ENCODE measurements around the gene TULP1. TPM values are rescaled to one million over a fixed set of nuclear protein-coding genes. Genes with fewer than 3 reads are reported as not detected.

Gene TULP1
- total and polyA plus RNA-seq, 11 donors: 0.15 TPM; not detected in 10

DNA sequence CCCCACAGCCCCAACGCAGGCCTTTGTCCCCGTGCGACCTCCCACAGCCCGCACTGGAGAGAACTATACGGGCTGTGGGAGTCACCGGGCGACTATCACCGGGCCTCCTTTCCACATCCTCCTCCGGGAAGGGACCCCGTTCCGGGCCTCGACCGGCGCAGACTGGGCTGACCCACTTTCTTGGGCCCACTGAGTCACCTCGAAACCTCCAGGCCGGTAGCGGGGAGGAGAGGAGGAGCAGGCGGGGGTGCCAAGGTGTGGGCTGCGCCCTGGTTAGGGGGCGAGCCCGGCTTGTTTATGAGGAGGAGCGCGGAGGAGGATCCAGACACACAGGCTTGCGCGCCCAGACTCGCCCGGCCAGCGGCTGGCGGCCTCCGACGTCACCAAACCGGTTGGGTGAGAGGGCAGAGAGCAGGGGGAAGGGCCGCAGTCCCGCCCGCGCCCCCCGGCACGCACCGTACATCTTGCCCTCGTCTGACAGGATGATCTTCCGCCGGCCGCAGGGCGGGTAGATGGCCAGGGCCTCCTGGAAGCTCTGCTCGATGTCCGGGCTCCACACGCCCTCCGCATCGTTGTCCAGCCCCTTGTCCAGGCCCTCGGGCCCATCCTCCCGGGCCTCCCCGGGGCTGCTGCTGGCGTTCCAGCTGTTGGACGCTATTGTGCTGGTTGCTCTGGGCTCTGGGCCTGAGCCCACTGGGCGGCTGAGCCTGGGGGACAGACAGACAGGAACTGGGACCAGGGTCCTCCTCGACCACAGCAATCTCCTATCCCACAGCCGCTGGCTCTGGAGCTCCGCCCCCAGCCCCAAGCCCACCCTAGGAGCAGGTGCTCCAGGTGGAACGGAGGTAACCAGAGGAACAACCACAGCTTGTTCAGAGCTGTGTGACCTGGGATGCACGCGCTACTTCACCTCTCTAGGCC lies 26.4 kb downstream of the TULP1 start:
- Histone ChIP-seq H3K4me3 (peak overlapping the region in 9 of 12 donors; percentile 15 to 55 (median 34)), H3K36me3 (peaks cover 0 to 26% (median 3%) of the 10 kb centered on the region in 9 donors), H3K27me3 (no peaks in the 10 kb centered on the region), H3K4me1 (peaks cover 0 to 60% (median 34%) of the 10 kb centered on the region in 12 donors), H3K27ac (peak overlapping the region; percentile 8 to 100 (median 66)), H3K9me3 (no peaks in the 10 kb centered on the region)
- intact Hi-C loops (cut with DNase I): no loop called here
- 51 to 72% (median 61%) methylated on average over 42 to 61 of the region's 61 CpGs for WGBS, 4 donors
- ATAC-seq: peak in 2 of 4 donors; percentile 2 to 20
- peak in 2 of 5 donors; percentile 58 to 74 for DNase-seq
- TF ChIP-seq, protein P1, sequence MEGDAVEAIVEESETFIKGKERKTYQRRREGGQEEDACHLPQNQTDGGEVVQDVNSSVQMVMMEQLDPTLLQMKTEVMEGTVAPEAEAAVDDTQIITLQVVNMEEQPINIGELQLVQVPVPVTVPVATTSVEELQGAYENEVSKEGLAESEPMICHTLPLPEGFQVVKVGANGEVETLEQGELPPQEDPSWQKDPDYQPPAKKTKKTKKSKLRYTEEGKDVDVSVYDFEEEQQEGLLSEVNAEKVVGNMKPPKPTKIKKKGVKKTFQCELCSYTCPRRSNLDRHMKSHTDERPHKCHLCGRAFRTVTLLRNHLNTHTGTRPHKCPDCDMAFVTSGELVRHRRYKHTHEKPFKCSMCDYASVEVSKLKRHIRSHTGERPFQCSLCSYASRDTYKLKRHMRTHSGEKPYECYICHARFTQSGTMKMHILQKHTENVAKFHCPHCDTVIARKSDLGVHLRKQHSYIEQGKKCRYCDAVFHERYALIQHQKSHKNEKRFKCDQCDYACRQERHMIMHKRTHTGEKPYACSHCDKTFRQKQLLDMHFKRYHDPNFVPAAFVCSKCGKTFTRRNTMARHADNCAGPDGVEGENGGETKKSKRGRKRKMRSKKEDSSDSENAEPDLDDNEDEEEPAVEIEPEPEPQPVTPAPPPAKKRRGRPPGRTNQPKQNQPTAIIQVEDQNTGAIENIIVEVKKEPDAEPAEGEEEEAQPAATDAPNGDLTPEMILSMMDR (IDR thresholded peaks at IDR 0.05): no peak
- no peak for TF ChIP-seq POLR2A (IDR thresholded peaks at IDR 0.05)

DNA sequence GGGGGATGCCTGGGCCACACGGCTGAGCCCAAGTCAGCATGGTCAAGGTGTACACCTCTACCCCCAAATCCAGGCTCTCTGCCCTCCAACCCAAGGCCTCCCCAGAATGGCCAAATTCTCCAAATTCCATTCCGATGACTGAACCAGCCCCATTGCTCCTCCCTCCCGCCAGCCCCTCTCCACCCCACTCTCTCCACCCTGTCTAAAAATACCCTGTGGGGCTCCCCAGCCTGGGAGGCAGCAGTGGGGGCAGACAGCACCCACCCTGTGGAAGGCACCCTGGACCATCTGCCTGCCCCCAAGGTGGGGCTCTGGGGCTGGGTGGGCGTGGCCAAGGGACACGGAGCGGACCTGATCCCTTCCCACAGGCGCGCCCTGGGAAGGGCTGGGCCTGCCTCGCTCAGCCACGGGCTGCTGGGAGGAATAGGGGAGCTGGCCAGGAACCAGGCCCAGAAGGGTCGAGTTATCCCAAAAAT lies 27.3 kb downstream of the TULP1 start:
- Histone ChIP-seq H3K4me3 (peak overlapping the region in 8 of 12 donors; percentile 24 to 55 (median 37)), H3K36me3 (peaks cover 0 to 32% (median 6%) of the 10 kb centered on the region in 9 donors), H3K4me1 (peaks cover 0 to 58% (median 28%) of the 10 kb centered on the region in 12 donors), H3K9me3 (no peaks in the 10 kb centered on the region), H3K27me3 (no peaks in the 10 kb centered on the region), H3K27ac (peak overlapping the region; percentile 8 to 100 (median 66))
- WGBS, 4 donors: 37 to 63% (median 49%) methylated on average over 7 to 11 of the region's 11 CpGs
- intact Hi-C loops (cut with DNase I): no loop called here
- ATAC-seq (peak in 3 of 4 donors; percentile 4 to 29 (median 21)), DNase-seq (no peak)
- TF ChIP-seq, protein P1 (IDR thresholded peaks at IDR 0.05): no peak

DNA sequence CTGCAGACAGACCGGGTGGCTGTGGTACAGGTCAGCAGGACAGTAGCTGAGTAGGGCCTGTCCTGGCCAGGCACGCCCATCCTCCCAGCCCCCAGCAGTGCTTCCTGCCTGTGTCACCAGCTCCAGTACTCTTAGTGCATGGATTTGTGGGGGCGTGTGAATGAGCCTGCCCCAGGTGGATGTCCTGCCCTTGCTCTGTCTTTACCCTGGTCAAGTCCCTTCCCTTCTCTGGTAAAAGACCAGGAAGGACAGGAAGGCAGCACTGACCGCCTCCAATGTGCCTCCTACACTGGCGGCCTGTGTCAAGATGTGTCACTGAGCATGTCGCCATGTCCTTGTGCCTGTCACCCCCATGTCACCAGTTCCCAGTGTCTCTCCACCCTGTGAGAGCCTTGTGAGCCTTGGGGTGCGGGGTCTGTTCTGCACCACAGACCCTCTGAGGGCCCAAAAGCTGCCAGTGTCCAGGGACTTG lies 27.7 kb downstream of the TULP1 start:
- ATAC-seq: no peak
- TF ChIP-seq POLR2A (IDR thresholded peaks at IDR 0.05): no peak
- TF ChIP-seq, protein P1 (IDR thresholded peaks at IDR 0.05): no peak
- DNase-seq: no peak
- intact Hi-C loops (cut with DNase I): no loop called here
- WGBS, 4 donors: 80 to 88% (median 81%) methylated on average over 1 to 7 of the region's 7 CpGs
- H3K4me3 ChIP-seq: peak overlapping the region in 1 of 12 donors; percentile 49
- no peaks in the 10 kb centered on the region for H3K9me3 ChIP-seq
- H3K27ac ChIP-seq: peak overlapping the region in 8 of 12 donors; percentile 43 to 100 (median 82)
- H3K4me1 ChIP-seq: peaks cover 0 to 55% (median 27%) of the 10 kb centered on the region in 12 donors
- H3K27me3 ChIP-seq: no peaks in the 10 kb centered on the region
- peaks cover 0 to 33% (median 8%) of the 10 kb centered on the region in 9 donors for H3K36me3 ChIP-seq
